Stimulated activated CD4-positive, alpha-beta T cell treated with anti-CD3 and anti-CD28 coated beads, Interleukin-1b, Interleukin-23, amount 100 ng/mL, for 4 hours (primary cell): ENCODE measurements around the gene ZBP1.

ENCODE experiments used
- DNase-seq, 2 donors: peaks; one replicate each; pipeline ENCODE4 v3.0.0-alpha.2; 2020; ENCODE audit warnings: low read depth in 2 of 2

ZBP1 gene

GRCh38 chr20:57558614-57559288, 61.5 kb downstream of the ZBP1 start:
- no peak for DNase-seq

GRCh38 chr20:57557926-57558613, 62.2 kb downstream of the ZBP1 start:
- DNase-seq, result no peak

GRCh38 chr20:57556980-57557274, 63.3 kb downstream of the ZBP1 start:
- DNase-seq, result no peak

- no peak for DNase-seq
Observed at GRCh38 chr20:57555457-57556184, 64.6 kb downstream of the ZBP1 start.
